K562 (cell line): ENCODE results near the gene TRAPPC8. TPM values are rescaled to one million over a fixed set of nuclear protein-coding genes. Genes with fewer than 3 reads are reported as not detected.

Experiments used
- COPS2 ChIP-seq: fragments of 450-650 bp; conservative IDR thresholded peaks from 2 replicates; pipeline ENCODE4 v1.6.1; 2016; ENCODE audit warnings: mild to moderate bottlenecking, moderate library complexity
- CREB1 ChIP-seq, 2 experiments: sonication (generic) in 1 of 2; formaldehyde crosslinking in 1 of 2; IDR thresholded peaks; 2 replicates each; pipeline versions ENCODE4 v1.6.1 to v1.8.0; 2012 to 2022; ENCODE audit warnings: inconsistent platforms in 1 of 2, mild to moderate bottlenecking in 1 of 2, missing genetic modification reagents in 1 of 2, moderate library complexity in 1 of 2
- DACH1 ChIP-seq: fragments of 450-650 bp; IDR thresholded peaks from 2 replicates; pipeline ENCODE4 v1.6.1; 2018; ENCODE audit not compliant: partially characterized antibody
- EGR1 ChIP-seq: fragments of 450-650 bp; conservative IDR thresholded peaks from 2 replicates; pipeline ENCODE4 v1.6.1; 2017; ENCODE audit warnings: mild to moderate bottlenecking
- GATAD2A ChIP-seq: fragments of 450-650 bp; IDR thresholded peaks from 2 replicates; pipeline ENCODE4 v1.6.1; 2017
- HDAC2 ChIP-seq: fragments of 450-650 bp; IDR thresholded peaks from 2 replicates; pipeline ENCODE4 v1.6.1; 2016; ENCODE audit warnings: mild to moderate bottlenecking
- HIVEP1 ChIP-seq: fragments of 250-450 bp; sonication (Bioruptor Pico); IDR thresholded peaks from 2 replicates; pipeline ENCODE4 v1.4.0; 2020; ENCODE audit warnings: mild to moderate bottlenecking
- HMGN3 ChIP-seq: IDR thresholded peaks from 2 replicates; pipeline ENCODE4 v1.6.1; 2011; ENCODE audit warnings: borderline replicate concordance, low read depth, mild to moderate bottlenecking, mixed read lengths, low read length; ENCODE audit not compliant: insufficient read length; ENCODE audit errors: extremely low read depth
- MCM7 ChIP-seq, 2 experiments: fragments of 450-650 bp; IDR thresholded peaks; 2 replicates each; pipeline ENCODE4 v1.6.1; 2016 to 2018
- NBN ChIP-seq: fragments of 450-650 bp; IDR thresholded peaks from 2 replicates; pipeline ENCODE4 v1.6.1; 2016; ENCODE audit warnings: low read depth, mild to moderate bottlenecking
- OTX1 ChIP-seq: fragments of 450-650 bp; formaldehyde crosslinking; IDR thresholded peaks from 2 replicates; pipeline ENCODE4 v1.4.0; 2022; ENCODE audit warnings: mild to moderate bottlenecking
- POLR2AphosphoS2 ChIP-seq: IDR thresholded peaks from 2 replicates; pipeline ENCODE4 v1.6.1; 2012; ENCODE audit warnings: low read length, improper control_type of control experiment
- SAFB2 ChIP-seq: fragments of 200-400 bp; formaldehyde crosslinking; IDR thresholded peaks from 2 replicates; pipeline ENCODE4 v1.6.1; 2018; ENCODE audit warnings: borderline replicate concordance, low read length, low read depth, moderate library complexity; ENCODE audit not compliant: severe bottlenecking
- SP2 ChIP-seq: IDR thresholded peaks from 2 replicates; pipeline ENCODE4 v1.6.1; 2011; ENCODE audit warnings: mild to moderate bottlenecking, low read depth, low read length, moderate library complexity; ENCODE audit not compliant: poor library complexity, severe bottlenecking; ENCODE audit errors: extremely low read depth
- SRSF1 ChIP-seq: fragments of 200-400 bp; formaldehyde crosslinking; IDR thresholded peaks from 2 replicates; pipeline ENCODE4 v1.6.1; 2017; ENCODE audit warnings: mild to moderate bottlenecking, low read depth, low read length, moderate library complexity
- TBP ChIP-seq: optimal IDR thresholded peaks from 2 replicates; pipeline ENCODE3; 2011; ENCODE audit warnings: low read depth, low read length, improper control_type of control experiment
- U2AF1 ChIP-seq: fragments of 200-400 bp; formaldehyde crosslinking; optimal IDR thresholded peaks from 2 replicates; pipeline ENCODE3; 2017; ENCODE audit warnings: mild to moderate bottlenecking, low read depth, low read length, moderate library complexity
- ZKSCAN1 ChIP-seq: fragments of 150-350 bp; IDR thresholded peaks from 2 replicates; pipeline ENCODE4 v1.6.1; 2016; ENCODE audit warnings: low read depth, low read length
- ZNF436 ChIP-seq: fragments of 250-450, 450-650 bp; sonication (Bioruptor Pico); formaldehyde crosslinking; IDR thresholded peaks from 2 replicates; pipeline ENCODE4 v1.7.0; 2020; ENCODE audit warnings: mild to moderate bottlenecking
- ZNF589 ChIP-seq: fragments of 200-800 bp; sonication (Bioruptor generic); IDR thresholded peaks from 2 replicates; pipeline ENCODE4 v1.6.1; 2016; ENCODE audit warnings: low read depth, missing genetic modification characterization, missing compliant biosample characterization
- ZNF668 ChIP-seq: fragments of 250-450 bp; sonication (Bioruptor Pico); IDR thresholded peaks from 2 replicates; pipeline ENCODE4 v1.8.0; 2022; ENCODE audit warnings: mild to moderate bottlenecking, inconsistent platforms
- ZNF79 ChIP-seq: fragments of 250-450 bp; sonication (Bioruptor Pico); IDR thresholded peaks from 2 replicates; pipeline ENCODE4 v1.4.0; 2020; ENCODE audit warnings: low read depth, mild to moderate bottlenecking, moderate library complexity
- polyA plus RNA-seq, 8 experiments: library from polyadenylated mRNA; depleted of rRNA in 4 of 8; stranded (reverse) in 5 of 8; unstranded in 3 of 8; fragments of >200 nt; fragmentation: Nextera tagmentation in 2 of 8; fragmentation: Illumina TruSeq in 1 of 8; extraction: Ambion mirVana in 2 of 8; extraction: Trizol in 1 of 8; gene quantifications; 2 replicates each; pipeline versions ENCODE4 v1.2.1 to v1.2.3, GENCODE V29; 2011 to 2014; ENCODE audit warnings: inconsistent platforms in 1 of 8, missing spikeins in 1 of 8
- total RNA-seq, 7 experiments: library from RNA; depleted of rRNA in 6 of 7; stranded (reverse); fragments of >200 nt in 6 of 7; fragmentation: Illumina TruSeq in 2 of 7; extraction: Trizol in 2 of 7; gene quantifications; 2 replicates each; pipeline versions ENCODE4 v1.2.1 to v1.2.3, GENCODE V29; 2011 to 2021; ENCODE audit warnings: low replicate concordance in 1 of 7
- TF ChIP-seq, protein P1 (sequence below): fragments of 450-650 bp; formaldehyde crosslinking; IDR thresholded peaks from 2 replicates; pipeline ENCODE4 v1.4.0; 2020; ENCODE audit warnings: mild to moderate bottlenecking, moderate library complexity
- TF ChIP-seq, protein P2 (sequence below): sonication (generic); formaldehyde crosslinking; IDR thresholded peaks from 2 replicates; pipeline ENCODE4 v1.8.0; 2022; ENCODE audit warnings: mild to moderate bottlenecking, missing genetic modification reagents
- TF ChIP-seq, protein P3 (sequence below): fragments of 450-650 bp; IDR thresholded peaks from 2 replicates; pipeline ENCODE4 v1.6.1; 2016; ENCODE audit warnings: antibody characterized with exemption
- TF ChIP-seq, protein P4 (sequence below): fragments of 450-650 bp; IDR thresholded peaks from 2 replicates; pipeline ENCODE4 v1.6.1; 2016; ENCODE audit warnings: missing biosample characterization, missing genetic modification characterization
- TF ChIP-seq, protein P5 (sequence below): fragments of 250-450 bp; sonication (Bioruptor Pico); IDR thresholded peaks from 2 replicates; pipeline ENCODE4 v1.8.0; 2021; ENCODE audit warnings: moderate library complexity, mild to moderate bottlenecking, inconsistent platforms

TRAPPC8 gene
- total and polyA plus RNA-seq, 9 of the 15 experiments (the other 6 are each of a cell fraction or from before 2014, with no cell fraction given) = 20.1 to 111 (median 35.6) TPM

DNA sequence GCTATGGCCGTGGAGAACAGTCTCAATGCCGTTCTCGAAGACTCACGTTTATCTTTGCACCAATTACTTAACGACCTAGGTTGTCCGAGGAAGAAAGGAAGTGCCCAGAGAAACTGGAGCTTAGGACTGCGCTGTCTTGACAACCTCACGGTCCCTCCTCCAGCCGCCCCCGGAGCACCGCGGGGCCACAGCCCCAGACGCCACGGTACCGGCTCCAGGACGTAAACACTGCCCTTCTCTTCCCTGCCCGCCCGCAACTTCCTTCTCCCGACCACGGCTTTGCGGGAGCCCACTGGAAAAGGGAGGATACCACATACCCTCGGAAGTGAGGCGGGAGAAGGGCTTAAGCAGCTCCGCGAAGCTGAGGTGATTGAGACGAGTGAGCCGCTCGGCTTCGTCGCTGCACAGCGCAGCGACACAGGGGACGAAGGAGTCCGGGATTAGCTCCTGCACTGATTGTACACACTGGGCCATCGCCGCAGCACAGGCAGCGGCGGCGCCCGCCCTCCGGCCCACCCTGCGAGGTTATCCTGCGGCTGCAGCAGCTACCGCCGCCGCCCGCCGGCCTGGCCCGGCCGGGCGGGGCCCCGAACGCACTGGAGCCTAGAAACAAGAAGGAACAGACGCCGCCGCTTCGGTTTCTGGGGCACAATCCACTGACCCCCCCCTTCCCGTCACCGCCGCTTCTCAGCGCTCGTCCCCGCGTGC, 483 bp downstream of the TRAPPC8 start (continued):
- TF ChIP-seq SAFB2 (no peak), POLR2AphosphoS2 (no peak), MCM7 (IDR thresholded peaks at IDR 0.05) (no peak), HIVEP1 (no peak), ZNF668 (CRISPR knock-in tag) (no peak), EGR1 (peak; percentile 85), COPS2 (no peak), TBP (no peak), DACH1 (no peak), NBN (no peak), HDAC2 (no peak), ZNF79 (CRISPR knock-in tag) (no peak), CREB1 (IDR thresholded peaks at IDR 0.05) (no peak; the same call in none of the 2 replicates), CREB1 (CRISPR knock-in tag; IDR thresholded peaks at IDR 0.05) (no peak), SRSF1 (no peak), OTX1 (CRISPR knock-in tag) (no peak), HMGN3 (no peak), U2AF1 (no peak), ZNF436 (no peak), ZNF589 (no peak), GATAD2A (no peak), SP2 (peak; percentile 3), ZKSCAN1 (no peak)
- TF ChIP-seq, protein P1, sequence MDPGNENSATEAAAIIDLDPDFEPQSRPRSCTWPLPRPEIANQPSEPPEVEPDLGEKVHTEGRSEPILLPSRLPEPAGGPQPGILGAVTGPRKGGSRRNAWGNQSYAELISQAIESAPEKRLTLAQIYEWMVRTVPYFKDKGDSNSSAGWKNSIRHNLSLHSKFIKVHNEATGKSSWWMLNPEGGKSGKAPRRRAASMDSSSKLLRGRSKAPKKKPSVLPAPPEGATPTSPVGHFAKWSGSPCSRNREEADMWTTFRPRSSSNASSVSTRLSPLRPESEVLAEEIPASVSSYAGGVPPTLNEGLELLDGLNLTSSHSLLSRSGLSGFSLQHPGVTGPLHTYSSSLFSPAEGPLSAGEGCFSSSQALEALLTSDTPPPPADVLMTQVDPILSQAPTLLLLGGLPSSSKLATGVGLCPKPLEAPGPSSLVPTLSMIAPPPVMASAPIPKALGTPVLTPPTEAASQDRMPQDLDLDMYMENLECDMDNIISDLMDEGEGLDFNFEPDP (CRISPR knock-in tag) = no peak
- TF ChIP-seq, protein P2, sequence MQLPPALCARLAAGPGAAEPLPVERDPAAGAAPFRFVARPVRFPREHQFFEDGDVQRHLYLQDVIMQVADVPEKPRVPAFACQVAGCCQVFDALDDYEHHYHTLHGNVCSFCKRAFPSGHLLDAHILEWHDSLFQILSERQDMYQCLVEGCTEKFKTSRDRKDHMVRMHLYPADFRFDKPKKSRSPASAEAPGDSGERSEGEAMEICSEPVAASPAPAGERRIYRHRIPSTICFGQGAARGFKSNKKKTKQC (CRISPR knock-in tag) = no peak
- TF ChIP-seq, protein P3, sequence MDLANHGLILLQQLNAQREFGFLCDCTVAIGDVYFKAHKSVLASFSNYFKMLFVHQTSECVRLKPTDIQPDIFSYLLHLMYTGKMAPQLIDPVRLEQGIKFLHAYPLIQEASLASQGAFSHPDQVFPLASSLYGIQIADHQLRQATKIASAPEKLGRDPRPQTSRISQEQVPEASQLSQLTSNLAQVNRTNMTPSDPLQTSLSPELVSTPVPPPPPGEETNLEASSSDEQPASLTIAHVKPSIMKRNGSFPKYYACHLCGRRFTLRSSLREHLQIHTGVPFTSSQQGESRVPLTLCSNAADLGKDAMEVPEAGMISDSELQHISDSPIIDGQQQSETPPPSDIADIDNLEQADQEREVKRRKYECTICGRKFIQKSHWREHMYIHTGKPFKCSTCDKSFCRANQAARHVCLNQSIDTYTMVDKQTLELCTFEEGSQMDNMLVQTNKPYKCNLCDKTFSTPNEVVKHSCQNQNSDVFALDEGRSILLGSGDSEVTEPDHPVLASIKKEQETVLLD = no peak
- TF ChIP-seq, protein P4, sequence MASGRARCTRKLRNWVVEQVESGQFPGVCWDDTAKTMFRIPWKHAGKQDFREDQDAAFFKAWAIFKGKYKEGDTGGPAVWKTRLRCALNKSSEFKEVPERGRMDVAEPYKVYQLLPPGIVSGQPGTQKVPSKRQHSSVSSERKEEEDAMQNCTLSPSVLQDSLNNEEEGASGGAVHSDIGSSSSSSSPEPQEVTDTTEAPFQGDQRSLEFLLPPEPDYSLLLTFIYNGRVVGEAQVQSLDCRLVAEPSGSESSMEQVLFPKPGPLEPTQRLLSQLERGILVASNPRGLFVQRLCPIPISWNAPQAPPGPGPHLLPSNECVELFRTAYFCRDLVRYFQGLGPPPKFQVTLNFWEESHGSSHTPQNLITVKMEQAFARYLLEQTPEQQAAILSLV = no peak
- TF ChIP-seq, protein P5, sequence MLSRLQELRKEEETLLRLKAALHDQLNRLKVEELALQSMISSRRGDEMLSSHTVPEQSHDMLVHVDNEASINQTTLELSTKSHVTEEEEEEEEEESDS (CRISPR knock-in tag) = no peak
